Measurements from ENCODE around the gene FGFR4.

- no peak for TF ChIP-seq CTCF (IDR thresholded peaks at IDR 0.05; ENCODE audit: control extremely low read depth in 1 of 3, insufficient read depth in 1 of 3, low read depth in 1 of 3, low read length in 3 of 3)
- TF ChIP-seq CBX5 (IDR thresholded peaks at IDR 0.05; ENCODE audit: low read depth, low read length): no peak
- no peak for TF ChIP-seq TBP (IDR thresholded peaks at IDR 0.05; ENCODE audit: low read depth, low read length)
- TF ChIP-seq EGR1 (IDR thresholded peaks at IDR 0.05; ENCODE audit: borderline replicate concordance, low read depth, low read length): no peak
- no peak for TF ChIP-seq CEBPB (IDR thresholded peaks at IDR 0.05; ENCODE audit: low read depth, low read length)
- TF ChIP-seq POLR2AphosphoS5 (IDR thresholded peaks at IDR 0.05; ENCODE audit: low read depth, low read length): no peak
- no peak for TF ChIP-seq CBX8 (IDR thresholded peaks at IDR 0.05; ENCODE audit: borderline replicate concordance, low read depth, low read length)
Observed at GRCh38 chr5:177094224-177095087, 7.7 kb downstream of the FGFR4 start.
